ENCODE results near the gene CRELD2. TPM values are rescaled to one million over a fixed set of nuclear protein-coding genes. Genes with fewer than 3 reads are reported as not detected.

CRELD2 gene
- total RNA-seq, 4 donors from 2014 or later, result 9.3 to 29.4 (median 21.5) TPM

DNA sequence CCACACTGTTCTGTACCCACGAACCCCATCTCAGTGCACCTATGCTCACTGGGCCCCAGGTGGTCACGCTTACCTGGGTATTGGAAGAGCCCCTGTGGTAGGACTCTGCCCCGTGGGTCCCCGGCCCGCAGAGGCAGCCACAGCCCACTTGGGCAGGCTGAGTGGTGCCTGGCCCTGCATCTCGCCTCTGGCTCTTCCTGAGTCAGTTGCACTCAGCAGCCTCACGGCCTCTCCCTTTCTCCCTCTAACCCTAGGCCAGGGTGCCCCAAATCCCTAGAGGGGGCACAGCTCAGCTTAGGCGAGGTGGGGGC lies 9.7 kb downstream of the CRELD2 start:
- TF ChIP-seq CTCF (IDR thresholded peaks at IDR 0.05) (no peak), EP300 (IDR thresholded peaks at IDR 0.05) (no peak), POLR2A (IDR thresholded peaks at IDR 0.05) (no peak), POLR2AphosphoS5 (IDR thresholded peaks at IDR 0.05) (no peak)
- Histone ChIP-seq H3K4me1 (peaks cover 44% of the 10 kb centered on the region), H3K4me3 (no peak overlapping the region), H3K27ac (no peak overlapping the region), H3K36me3 (peaks cover 11% of the 10 kb centered on the region), H3K27me3 (peaks cover 5% of the 10 kb centered on the region), H3K9me3 (no peaks in the 10 kb centered on the region)
- no peak for DNase-seq (ENCODE audit: low spot score in 2 of 2)
- 90% methylated on average over 2 of the region's 8 CpGs for WGBS

GRCh38 chr22:49928555-49929210 lies 10.2 kb downstream of the CRELD2 start:
- Histone ChIP-seq H3K4me3 (no peak overlapping the region), H3K9me3 (no peaks in the 10 kb centered on the region), H3K4me1 (peaks cover 49% of the 10 kb centered on the region), H3K27ac (no peak overlapping the region), H3K27me3 (peaks cover 5% of the 10 kb centered on the region), H3K36me3 (peaks cover 11% of the 10 kb centered on the region)
- no peak for TF ChIP-seq CTCF (IDR thresholded peaks at IDR 0.05)
- TF ChIP-seq POLR2AphosphoS5 (IDR thresholded peaks at IDR 0.05), result no peak
- TF ChIP-seq EP300 (IDR thresholded peaks at IDR 0.05), result no peak
- TF ChIP-seq POLR2A (IDR thresholded peaks at IDR 0.05), result no peak
- DNase-seq (ENCODE audit: low spot score in 2 of 2), result no peak
- 50% methylated on average over 11 of the region's 38 CpGs for WGBS

- Histone ChIP-seq H3K36me3 (peaks cover 7% of the 10 kb centered on the region), H3K27ac (no peak overlapping the region), H3K27me3 (peaks cover 5% of the 10 kb centered on the region), H3K4me1 (peaks cover 56% of the 10 kb centered on the region), H3K9me3 (no peaks in the 10 kb centered on the region), H3K4me3 (peak overlapping the region; percentile 26)
- DNase-seq (ENCODE audit: low spot score in 2 of 2), result no peak
- TF ChIP-seq POLR2A (IDR thresholded peaks at IDR 0.05) (no peak), CTCF (IDR thresholded peaks at IDR 0.05) (peak; percentile 92 to 94)
- WGBS, result no CpG with 5 or more reads among the region's 75 CpGs
Measured at GRCh38 chr22:49929211-49929979, 11.0 kb downstream of the CRELD2 start.

DNA sequence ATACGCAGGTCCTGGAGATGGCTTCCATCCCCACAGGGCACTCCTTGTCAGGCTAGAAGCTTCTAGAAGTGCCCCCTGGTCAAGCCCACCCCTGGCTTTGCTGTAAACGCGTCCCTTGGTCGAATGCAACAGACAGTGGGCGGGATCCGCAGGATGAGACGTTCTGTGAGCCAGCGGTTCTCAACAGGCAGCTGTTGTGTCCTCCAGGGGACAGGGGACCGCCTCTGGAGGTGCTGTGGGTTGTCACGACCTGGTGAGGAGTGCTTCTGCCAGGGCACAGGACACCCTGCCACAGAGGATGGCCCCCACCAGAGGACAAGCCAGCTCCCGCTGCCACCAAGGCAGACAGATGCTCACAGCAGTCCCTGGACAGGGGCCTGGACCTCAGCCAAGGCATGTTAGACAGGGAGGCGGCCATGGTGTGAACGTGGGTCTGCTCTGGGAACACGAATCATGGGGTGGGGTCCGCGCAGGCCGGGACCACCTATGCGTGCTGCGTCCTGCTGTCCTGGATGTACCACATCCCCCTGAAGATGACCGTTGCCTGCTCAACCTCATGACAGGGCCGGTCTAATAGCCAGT lies 11.7 kb downstream of the CRELD2 start:
- H3K9me3 ChIP-seq, result no peaks in the 10 kb centered on the region
- no peak overlapping the region for H3K4me3 ChIP-seq
- H3K4me1 ChIP-seq, result peaks cover 63% of the 10 kb centered on the region
- H3K27ac ChIP-seq, result no peak overlapping the region
- 58% methylated on average over 2 of the region's 21 CpGs for WGBS
- peaks cover 7% of the 10 kb centered on the region for H3K36me3 ChIP-seq
- peaks cover 5% of the 10 kb centered on the region for H3K27me3 ChIP-seq
- TF ChIP-seq EP300 (IDR thresholded peaks at IDR 0.05) (no peak), POLR2AphosphoS5 (IDR thresholded peaks at IDR 0.05) (no peak), CTCF (IDR thresholded peaks at IDR 0.05) (no peak), POLR2A (IDR thresholded peaks at IDR 0.05) (no peak)
- DNase-seq (ENCODE audit: low spot score in 2 of 2), result no peak

Measured in suprapubic skin (tissue), 4 donors.